Amygdala (tissue), 56 donors: Measurements from ENCODE around the gene NOD1.

Experiments
- DNase-seq, 56 donors: peaks; one replicate each; lab custom pipeline; 2025; lab: John Stamatoyannopoulos, UW

The NOD1 gene

DNA sequence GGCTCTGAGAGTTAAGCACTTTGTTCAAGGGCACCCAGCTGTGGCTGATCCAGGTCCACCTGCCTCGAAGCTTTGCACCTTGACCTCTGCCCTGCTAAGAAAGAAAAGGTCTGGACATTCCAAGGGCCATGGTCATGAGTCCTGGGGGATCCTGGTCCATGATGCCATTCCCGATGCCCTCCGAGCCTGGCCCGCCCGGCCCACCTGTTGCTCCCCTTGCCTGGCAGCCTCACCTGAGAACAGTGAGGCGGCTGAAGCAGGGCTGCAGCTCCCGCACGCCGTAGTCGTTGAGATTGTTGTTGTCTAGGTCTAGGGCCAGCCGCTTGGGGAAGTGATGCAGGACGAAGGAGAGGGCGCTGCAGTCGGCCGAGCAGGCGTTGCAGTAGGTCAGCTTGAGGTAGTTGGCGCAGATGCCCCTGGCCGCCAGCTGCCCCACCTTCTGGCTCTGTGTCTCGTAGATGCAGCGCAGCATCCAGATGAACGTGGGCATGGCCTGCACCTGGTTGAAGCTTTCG, 27.5 kb downstream of the NOD1 start:
- DNase-seq = no peak

DNA sequence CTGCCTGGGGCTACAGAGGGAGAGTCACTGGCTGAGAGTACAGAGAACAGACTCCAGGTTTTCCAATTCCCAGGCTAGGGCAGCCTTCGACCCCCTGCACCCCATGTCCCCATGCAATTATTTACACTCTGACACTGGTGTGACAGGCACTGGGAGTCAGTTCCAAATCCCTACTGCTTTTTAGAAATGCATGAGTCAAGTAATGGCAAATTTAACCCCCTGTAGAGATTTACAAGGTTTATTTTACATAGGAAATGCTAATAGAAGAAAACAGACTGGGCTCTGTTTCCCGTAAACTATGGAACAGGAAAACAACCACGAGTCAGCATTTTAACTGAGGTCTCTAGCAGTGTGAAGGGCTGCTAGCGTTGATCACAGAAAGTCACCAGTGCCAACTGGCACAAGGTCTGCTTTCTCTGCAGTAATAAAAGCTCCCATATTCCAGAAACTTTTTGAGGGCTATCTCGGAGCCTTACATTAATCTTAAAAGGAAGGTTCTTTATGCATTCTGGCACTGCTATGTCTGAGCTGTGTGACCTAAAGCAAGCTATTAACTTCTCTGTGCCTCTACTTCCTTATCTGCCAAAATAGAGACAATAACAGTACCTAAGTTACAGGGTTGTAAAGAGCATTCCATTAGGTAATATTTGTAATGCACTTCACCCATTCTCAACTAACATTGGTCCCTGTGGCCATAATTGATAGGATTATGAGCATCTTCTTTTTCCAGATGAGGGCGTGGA, 28.2 kb downstream of the NOD1 start:
- no peak for DNase-seq

DNA sequence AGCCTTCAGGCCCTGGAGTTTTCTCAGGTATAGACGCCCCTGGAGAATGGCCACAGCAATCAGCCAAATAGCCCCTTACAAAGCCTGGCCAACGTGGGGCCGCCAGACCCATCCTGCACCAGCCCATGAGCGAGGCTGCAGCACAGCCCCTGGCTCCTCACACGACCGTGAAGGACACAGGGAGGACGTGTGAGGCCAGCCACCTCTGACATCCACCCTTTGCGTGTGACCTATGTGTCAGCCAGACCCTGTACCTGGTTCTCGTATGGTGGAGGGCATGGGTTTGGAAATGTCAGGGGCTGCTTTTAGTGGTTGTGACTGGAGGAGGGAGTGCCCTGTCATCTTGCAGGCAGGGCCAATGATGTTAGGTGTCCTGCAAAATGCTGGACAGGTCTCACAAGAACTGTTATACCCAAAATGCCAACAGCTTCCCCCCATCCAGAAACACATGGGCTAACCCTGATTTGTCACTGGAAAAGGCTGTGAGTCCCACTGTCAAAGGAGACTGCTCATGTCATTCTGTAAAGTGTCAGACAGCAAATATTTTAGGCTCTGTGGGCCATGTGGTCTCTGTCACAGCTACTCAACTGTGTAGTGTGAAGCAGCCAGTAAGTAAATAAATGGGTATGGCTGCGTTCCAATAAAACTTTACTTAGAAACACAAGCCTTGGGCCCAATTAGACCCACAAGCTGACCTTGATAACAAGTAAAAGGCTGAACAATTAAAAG, 30.0 kb downstream of the NOD1 start:
- no peak for DNase-seq

DNA sequence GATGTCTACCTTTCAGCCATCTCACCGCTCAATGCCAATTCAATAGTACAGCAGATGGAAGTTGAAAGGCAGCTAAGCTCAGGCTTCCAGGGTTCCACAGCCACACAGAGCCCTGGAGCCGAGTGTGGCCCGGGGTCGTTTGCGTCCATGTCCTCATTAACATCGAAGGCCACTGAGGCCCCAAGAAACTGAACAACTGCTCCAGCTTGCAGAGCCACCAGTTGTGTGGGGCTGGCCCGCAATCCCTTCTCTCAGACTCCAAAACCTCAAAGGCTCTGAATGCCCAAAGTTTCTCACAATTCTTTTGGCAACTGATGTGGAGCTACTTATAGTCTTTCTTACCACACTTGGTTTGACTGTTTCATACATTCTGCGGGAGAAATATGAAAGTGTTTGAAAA, 31.1 kb downstream of the NOD1 start:
- no peak for DNase-seq

DNA sequence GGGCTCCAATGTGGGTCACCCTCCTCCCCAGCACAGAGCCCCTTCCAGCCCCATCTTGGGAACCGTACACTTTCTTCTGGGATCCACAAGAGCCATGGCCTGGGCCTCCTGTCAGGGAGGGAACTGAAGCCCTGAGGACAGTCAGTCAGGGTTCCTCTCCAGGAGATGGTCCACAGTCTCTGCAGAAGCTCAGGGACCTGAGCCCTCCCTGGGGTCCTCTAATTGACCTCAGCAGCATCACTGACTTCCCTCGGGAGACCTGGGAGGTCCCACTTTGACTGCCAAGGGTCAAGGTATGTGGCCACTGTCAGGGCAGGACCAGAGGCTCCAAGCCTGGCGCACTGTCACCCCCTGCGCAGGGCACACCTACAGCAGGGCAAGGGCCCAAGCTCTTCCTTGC, 32.3 kb downstream of the NOD1 start:
- no peak for DNase-seq

DNA sequence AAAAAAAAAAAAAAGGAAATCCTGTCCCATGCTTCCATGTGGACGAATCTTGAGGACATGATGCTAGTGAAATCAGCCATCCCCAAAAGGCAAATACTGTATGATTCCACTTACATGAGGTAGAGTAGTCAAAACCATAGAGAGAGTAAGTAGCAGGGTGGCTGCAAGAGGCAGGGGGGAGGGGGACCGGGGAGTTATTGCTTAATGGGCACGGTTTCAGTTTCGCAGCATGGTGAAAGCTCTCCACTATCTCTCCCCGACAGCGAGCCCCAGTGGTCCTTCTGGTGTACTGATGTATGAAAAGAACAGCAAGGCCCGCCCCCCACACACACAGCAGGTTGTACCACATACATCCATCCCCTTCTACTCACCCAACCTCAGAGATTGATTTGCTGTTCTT, 32.8 kb downstream of the NOD1 start:
- peak in 19 of 56 donors; percentile 8 to 58 (median 26) for DNase-seq

DNA sequence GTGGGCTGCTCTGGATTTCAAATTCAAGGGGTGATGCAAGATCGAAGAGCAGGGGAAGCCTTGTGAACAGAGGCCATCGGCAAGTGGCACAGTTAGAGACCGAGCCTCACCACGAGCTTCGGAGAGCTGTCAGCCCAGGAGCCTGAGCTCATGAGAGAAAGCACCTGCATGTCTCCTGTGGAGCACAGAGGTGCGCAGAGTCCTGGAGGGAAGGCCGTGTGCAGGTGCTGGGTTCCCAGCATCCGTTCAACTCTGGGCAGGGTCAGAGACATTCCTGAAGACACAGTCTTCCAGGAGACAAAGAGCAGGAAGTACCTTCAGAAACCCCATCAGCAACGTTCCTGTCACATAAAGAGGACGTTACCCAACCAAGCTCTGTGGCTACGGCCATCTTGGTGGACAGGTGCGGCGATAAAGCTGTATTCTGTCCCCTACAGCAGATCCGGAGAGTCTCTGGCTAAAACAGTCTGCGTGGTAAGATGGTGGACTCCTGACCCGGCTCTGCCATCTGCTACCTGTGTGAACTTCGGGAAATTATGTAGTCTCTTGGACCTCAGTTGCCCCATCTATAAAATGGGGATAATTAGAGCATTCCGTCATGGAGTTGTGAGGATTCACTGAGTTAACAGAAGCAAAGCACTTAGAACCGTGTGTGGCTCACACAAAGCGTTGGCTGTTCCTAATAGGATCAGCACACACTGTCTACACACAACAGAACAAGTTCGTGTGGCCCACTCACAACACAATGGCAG, 40.6 kb downstream of the NOD1 start:
- no peak for DNase-seq

DNA sequence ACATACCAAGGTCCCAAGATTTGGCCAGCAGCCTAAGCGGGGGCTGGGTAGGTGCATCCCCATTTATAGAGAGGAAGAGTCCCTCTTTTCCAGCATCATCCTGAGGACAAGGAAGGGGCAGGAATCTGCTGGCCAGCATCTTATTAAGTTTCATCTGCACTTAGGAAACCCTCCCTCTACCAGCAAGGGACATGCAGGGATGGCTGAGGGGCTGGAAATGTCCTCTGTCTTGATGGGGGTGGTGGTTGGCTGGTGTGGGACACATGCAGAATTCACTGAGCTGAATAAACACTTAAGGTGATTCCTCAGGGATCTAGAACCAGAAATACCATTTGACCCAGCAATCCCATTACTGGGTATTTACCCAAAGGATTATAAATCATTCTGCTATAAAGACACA, 42.1 kb downstream of the NOD1 start:
- DNase-seq = no peak

DNA sequence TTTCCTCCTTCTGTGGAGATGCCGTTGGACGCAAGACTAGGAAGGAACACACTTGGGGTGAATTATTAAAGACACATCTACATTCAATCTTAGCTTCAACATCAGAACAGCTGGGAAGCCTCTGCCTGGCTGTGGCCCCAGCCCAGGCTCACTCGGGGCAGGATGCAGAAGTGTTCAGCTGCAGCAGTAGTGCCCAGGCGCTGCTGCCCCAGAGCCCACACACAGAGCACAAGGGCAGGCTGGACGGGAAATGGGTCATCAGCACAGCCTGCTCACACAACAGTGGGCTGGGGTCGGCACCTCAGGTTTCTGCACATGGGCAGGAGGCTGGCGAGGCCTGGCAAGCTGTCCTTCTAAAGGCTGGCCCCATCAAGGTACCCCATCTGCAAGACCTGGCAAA, 42.5 kb downstream of the NOD1 start:
- DNase-seq = peak in 4 of 56 donors; percentile 9 to 33 (median 26)

DNA sequence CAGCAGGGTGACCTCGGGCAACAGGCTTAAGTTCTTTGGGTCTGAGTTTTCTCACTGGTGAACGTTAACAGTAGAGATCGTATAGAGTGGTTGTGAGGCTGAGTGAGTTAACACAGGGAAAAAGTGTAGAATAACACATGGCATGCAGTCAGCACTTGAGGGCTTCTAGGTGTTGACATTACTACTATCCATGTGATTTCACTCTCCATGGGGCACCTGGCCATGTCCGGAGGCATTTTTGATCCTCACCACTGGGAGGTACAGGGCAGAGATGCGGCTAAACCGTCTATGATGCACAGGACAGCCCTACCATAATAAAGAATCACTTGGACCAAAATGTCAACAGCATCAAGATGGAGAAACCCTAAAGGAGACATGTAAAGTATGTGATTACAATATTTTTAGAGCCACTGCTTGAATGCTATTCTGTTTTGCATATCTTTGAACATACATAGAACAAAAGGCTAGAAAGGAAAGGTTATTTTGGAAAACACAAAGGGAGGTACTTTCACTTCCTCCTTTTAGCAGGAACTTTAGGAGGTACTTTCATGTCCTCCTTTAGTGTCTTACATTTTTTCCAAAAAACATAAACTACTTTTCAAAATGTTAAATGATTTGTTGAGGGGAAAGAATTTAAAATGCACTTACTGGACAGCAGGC, 44.3 kb downstream of the NOD1 start:
- no peak for DNase-seq

DNA sequence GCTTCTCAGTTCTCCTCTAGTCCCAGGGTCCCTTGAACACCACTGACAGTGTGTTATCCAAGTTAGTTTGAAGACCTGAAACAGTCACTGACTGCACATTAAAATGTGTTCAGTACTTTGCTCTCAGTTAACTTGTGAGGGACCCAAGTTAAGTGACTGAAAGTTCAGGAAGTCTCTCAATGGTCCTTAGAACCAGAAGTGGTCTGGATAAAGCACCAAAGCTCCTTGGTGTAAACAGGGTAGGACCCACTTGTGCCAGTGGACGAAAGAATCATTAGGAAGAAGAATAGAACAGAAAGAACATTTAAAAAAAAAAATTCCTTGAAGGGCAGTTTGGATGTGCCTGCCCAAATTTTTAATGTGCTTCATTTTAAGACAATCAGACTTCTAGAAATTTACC, 45.1 kb downstream of the NOD1 start:
- no peak for DNase-seq

DNA sequence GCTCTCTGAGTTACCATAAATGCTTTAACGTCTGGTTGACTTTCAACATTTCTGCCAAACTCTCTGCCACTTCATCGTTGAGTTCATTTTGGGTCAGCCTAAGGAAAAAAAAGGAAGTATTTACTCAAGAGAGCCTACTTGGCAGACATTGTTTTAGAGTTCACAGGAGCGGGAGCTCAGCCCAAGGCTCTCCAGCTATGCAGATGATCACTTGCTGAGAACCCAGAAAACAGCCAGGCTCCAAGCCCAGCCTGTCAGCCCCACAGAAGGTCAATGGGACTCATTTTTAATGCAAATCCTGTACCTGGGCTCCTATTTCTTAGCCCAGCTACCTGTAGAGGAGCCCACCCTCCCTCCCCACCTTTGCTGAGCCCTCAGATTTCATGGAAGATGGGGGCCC, 45.5 kb downstream of the NOD1 start:
- DNase-seq = peak in 24 of 56 donors; percentile 4 to 68 (median 30)

DNA sequence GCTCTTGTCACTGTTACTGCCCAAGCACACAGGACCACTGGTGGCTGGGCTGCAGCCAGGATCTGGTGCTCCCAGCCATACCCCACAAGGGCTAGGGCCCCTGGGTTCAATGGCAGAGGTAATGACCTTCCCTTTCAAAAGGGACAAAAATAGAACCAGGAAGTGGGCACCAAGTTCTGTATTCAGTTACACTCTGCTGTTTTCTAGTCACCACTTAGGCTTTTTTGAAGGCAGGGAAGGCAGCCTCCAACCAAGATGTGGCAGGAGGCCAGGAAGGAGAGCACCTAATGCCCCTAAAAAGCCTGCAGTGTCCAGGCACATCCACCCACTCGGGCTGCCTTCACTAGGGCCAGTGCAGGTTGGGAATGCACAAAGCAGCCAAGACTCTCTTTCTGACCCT, 47.8 kb downstream of the NOD1 start:
- DNase-seq = peak in 1 of 56 donors; percentile 16

DNA sequence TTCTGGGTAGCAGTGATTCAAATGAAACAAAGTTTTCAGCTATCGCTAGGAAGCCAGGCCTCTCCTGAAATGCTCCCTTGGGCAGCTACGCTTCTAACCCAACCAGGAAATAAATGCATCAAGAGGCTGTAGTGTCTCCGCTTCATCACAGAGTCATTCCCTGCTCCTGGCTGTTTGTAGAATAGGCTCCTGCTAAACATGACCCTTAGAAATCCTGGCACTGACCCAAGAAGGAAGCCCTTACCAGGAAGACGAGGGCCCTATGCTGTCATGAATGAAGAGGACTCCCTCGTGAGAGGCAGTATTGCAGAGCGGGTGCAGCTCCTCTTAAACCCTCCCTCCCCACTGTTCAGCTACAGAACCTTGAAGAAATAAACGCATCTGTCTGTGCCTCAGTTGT, 48.3 kb downstream of the NOD1 start:
- DNase-seq = peak in 1 of 56 donors; percentile 17

DNA sequence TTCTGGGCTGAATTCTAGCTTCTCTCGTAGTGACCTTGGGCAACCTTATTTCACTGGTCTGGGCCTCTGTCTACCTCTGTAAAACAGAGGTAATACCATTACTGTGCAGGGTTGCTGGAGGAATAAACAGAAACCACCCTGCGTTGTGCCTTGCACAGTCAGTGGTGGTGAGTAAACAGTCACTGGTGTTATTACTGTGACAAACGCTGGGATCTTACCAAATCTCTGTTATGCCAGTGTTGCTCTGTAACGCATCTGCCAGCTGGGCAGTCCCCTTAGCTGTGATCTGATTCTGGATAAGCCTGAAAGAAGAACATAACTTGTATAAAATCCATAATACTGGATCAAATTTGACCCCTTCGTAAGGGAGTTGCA, 49.4 kb downstream of the NOD1 start:
- DNase-seq = no peak

DNA sequence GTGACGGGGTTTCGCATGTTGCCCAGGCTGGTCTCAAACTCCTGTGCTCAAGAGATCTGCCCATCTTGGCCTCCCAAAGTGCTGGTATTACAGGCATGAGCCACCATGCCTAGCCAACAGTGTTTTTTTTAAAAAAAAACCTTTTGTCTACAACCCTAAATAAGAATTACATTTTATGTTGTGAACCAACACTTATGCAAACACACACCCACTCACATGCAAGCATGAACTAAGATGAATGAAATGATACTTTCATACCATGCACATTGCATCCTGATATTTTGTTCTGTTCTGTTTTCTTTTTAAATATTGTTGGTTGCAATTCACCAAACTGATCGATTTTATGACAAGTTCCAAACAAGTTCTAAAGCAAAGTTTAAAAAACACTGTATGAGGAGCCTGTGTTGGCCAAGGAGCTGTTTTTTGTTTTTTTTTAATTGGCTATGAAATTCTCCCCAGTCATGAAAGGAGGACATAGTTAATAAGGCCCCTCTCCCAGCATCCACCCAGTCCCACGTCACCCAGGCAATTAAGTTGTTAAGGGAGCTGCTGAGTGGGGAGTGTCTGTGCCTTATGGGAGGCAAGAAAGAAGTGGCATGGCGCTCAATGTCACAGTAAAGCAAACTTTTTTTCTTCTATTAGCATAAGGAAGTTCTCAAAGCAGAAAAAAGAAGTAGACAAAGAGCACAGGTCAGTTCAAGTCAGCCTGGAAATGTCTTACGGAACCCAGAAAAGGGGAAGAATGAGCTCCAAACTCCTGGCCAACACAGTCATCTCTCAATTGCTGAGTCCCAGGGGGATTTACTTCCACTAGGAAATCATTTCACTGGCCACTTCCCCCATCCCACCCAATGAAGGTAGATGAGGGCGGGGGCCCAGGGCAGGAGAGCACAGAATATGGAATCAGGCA, 50.1 kb downstream of the NOD1 start:
- no peak for DNase-seq

DNA sequence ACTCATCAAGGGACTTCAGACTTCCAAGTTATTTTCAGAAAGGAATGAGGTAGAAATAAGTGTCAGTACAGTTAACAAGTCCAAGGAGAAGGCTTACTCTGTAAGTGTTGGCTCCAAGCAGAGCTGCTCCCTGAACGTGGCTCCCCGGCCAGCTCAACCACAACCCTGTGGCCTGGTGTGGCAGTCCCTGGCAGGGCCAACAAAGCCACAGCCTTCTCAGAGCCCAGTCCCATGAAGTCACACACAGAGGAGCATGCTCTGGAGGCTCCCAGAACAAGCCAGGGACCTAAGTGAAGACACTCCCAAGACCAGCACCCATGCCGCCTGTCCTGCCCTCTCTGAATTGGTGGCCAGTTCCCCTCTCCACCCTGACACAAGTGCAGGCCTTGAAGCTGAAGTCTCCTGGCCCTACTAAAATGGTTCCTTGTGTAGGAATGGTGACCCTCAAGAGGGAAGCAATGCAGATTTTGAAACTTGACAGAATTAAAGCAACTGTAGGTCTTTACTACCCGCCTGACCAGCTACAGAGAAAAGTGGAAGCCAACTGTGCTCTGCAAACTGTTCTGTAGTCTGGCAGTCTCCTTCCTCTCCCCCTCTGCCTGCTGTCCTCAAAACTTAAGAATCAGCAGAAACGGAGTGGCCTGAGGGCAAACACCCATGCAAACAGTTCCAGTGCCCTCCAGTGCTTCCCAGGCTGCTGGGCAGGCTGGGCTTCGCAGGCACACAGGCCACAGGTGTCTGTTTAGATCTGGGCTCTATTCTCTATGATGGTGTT, 51.1 kb downstream of the NOD1 start:
- peak in 3 of 56 donors; percentile 11 to 24 (median 19) for DNase-seq

DNA sequence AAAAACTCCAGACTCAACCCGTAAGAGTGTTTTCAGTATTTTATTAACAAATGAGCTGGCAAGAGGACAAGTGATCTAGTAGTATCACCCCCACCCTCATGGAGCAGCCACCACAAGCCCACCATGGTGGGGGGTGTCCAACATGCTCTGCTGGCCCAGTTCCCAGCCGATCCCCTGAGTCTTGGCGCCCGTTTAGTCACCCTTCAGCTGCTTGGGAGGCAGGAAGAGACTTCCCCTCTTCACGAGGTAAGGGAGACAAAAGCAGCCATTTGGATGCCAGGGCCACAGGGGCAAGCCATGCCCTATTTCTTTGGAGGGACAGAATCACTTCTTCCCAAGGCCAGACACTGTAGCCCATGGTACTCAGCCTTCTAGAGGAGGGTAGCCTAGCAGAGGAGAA, 54.1 kb downstream of the NOD1 start:
- no peak for DNase-seq
